ENCODE data around the gene TUBG2.

Gene TUBG2

DNA sequence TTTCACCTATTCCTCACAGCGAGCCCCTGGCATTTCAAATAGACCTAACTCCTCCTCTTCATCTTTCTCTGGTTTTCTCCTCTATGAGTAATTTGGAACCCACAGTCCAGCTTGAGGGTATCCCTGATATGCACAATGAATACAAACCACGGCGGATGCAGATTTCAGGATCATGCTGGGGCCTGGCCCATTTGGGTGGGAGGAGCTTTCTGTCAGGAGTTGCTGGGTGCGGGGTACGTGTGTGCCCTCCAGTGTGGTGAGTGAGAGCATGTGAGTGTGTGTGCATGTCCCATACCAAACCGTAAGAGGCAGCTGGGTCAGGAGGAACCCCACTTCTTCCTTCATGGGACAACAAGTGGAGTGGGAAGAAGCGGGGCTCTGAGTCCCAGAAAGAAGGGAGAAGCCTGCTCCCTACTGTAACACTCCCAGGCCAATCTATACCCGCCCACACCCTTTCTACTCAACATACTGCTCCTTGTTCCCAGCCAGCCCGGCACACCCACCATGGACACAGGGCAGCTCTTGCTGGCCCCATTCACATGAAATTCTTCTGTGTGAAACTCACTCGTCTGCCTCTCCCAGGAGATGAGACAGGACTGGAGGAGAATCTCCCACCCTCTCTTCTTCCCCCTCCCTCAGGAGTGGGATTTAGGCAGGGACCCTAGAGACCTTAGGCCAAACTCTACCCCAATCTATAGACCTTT, 41.7 kb downstream of the TUBG2 start:
- no peak for DNase-seq

DNA sequence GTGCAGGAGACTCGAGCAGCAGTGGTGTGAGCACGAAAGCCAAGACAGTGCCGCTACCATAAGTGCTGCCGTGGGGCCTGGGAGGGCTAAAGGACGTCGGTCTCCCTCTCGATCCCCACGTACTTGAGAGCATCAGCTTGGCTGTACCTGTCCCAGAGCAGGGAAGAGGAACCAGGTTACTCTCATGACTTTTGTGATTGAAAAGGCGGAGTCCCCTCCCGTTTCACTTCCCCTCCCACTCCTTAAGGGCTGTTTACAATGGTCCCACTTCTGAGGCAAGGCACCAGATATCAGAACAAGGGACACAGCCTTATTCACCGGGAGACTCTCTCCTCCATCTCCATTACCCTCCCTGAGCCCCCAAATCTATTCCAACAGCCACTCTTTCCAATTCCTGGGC, 43.4 kb downstream of the TUBG2 start:
- no peak for DNase-seq

DNA sequence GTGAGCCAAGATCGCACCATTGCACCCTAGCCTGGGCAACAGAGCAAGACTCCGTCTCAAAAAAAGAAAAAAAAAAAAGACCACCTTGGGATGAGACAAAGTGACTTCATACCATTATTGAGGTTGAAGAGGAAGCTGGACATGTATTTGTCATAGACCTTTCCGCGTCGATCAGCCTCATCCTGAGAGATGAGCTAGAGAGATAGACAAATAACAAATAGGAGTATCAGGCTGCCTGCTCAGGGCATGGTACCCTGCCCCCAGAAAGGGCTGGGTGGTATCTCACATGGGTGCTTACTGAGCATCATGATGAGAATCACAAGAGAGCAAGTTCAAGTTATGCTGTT, 45.4 kb downstream of the TUBG2 start:
- DNase-seq: no peak

DNA sequence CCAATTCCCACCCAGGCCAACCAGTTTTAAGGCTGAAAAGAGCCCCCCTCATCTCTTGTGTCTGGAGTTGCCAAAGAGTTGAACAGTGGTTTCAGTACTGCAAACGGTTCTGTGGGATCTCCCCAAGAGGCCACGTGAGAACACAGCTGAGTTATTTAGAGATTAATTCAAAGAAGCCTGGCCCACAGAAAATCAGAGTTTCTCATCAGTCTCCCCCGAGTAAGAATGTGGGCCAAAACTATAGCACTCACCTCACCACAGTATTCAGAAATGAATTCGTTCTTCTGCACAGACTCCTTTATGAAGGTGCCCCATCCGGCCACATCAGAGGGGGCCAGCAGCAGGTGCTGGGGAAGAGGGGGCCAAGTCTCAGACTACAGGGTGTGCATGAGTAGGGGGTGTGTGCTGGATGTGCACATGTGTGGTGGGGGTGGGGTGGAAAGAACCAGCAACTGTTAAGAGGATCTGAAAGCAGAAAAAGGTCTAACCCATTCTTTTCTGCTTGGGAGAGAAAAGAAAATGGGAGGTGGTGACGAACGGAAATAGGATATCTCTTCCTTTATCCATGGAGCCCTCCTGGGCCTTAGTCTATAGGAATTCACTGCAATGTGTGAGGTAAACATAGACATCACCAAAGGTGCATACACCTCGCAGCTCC, 45.9 kb downstream of the TUBG2 start:
- DNase-seq: no peak

DNA sequence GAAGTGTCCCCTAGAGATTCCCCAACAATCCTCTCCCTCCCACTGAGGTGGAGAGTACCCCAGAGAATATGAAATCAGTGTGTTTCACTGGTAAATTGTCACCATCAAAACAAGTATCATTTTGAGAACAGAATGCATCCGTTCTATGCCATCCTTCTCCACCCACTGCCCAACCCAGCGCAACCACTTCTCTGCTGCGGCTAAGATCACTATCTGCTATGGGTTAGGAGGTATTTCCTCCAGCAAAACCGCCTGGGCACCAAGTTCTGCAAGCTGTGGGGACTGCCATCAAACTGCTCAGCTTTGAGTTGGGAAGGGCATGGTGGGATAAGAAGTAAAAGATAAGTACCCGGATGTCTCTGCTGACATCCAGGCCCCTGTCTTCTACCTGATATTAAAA, 47.6 kb downstream of the TUBG2 start:
- no peak for DNase-seq

DNA sequence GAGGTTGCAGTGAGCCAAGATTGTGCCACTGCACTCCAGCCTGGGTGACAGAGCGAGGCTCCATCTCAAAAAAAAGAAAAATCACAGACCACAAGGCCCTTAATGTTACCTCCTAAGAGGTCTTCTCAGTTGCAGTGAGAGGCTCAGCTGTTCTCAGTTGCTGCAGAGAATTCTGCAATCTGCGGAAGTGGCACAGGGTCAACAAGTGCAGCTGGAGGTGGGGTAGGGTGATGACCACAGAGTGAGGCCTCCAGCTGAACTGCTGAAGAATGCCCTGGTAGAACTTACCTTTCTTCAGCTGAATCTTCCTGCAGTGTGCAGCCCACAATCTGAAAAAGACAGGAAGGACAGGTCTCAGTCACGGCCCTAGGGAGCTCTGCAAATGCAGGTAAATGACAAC, 49.5 kb downstream of the TUBG2 start:
- no peak for DNase-seq

DNA sequence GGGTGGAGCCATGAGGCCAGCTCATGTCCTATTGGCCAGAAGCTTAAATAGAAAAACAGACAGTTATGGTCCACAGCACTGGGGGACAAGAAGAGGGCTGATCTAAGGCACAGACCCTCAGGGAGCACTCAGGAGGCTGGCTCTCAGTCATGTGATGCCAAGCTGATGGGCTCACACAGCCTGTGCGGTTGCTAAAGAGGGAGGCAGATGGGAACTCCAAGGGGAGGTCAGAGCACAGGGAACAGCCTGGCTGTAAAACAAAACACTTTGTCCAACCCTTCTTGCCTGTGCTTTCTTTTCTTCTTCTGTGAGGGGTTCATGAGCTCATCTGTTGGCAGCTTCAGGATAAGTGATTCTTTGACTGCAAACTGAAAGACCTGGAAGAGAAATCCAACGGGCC, 50.5 kb downstream of the TUBG2 start:
- DNase-seq: no peak

Measured in NCI-H1417 treated with DMSO at 0.1 percent for 48 hours (cell line).